UCSD-AML1 (cell line): ENCODE measurements around the gene NOTCH1.

ENCODE experiments used
- DNase-seq: peaks from one replicate; lab custom pipeline; 2025; ENCODE audit not compliant: unreplicated experiment; lab: John Stamatoyannopoulos, UW

NOTCH1 gene

DNA sequence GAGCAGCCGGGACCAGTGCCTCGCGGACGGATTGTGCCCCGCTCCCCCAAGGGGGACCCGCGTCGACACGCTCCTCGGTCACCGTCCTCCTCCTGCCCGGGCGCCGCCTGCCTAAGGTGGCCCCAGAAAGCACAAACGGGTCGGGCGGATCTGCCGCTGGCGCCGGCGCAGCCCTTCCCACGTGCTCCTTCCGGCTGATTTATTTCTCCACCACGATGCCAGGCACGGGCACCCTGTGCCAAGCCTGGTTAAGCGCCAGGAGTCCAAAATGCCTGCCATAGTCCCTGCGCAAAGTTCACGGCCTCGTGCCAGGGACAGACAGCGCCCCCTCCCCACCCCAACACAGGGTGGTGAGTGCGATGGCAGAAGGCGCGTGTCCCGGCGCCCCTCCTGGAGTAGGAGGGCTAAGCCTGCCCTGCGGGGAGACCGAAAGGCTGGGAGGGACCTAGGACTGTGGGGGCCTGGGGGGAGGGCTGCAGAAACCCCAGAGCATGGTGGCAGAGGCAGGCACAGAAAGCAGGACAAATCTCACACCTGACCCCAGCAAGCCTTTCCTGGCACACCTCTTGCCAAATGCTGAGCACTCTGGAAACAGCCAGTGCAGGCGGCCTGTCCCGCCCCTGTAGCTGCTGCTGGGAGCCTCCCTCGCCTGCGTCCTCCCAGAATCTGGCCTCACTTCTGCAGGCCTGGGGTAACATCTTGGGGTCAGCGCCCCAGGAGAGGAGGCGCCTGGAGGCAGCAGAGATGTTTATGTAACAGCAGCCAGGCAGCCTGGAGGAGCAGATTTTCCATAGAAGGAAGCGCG, 1.1 kb upstream of the NOTCH1 start:
- DNase-seq: peak; percentile 56

- DNase-seq: no peak
These were observed 220 bp downstream of the NOTCH1 start for GRCh38 chr9:136545692-136545964.

DNA sequence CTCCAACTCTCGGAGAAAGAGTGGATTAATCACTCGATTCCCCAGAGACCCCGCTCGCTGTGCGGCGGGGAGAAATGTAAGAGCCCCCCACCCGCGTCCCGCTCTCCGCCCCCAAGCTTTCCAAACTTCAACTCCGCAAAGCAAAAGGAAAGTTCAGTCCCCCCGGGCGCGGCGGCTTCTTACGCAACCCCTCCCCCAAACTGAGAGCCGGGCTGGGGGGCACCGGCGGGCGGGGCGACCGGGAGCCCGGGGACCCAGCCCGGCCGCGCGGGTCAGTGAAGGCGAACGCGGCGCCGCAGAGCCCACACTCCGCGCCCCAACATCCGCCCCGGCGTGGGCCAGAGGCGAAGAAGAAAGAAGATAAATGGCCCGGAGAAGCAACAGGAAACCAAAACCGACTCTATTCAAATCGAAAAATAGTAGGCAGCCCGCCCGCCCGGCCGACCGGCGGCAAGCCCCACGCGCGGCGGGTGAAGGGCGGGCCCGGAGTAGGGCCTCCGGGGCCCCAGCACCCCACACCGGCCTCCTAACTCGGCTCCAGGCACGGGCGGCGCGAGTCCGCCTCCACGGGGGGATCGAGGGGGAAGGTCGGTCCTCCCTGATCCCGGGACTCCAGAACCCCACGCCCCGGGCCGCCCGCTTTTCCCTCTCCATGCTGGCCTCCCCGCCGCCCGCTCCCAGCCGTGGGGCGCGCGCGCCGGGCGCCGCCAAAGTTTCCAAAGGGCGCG, 720 bp downstream of the NOTCH1 start:
- peak; percentile 36 for DNase-seq

GRCh38 chr9:136544548-136544963, 1.3 kb downstream of the NOTCH1 start:
- DNase-seq: no peak

- no peak for DNase-seq
These were observed 1.9 kb downstream of the NOTCH1 start for GRCh38 chr9:136543830-136544547.

DNA sequence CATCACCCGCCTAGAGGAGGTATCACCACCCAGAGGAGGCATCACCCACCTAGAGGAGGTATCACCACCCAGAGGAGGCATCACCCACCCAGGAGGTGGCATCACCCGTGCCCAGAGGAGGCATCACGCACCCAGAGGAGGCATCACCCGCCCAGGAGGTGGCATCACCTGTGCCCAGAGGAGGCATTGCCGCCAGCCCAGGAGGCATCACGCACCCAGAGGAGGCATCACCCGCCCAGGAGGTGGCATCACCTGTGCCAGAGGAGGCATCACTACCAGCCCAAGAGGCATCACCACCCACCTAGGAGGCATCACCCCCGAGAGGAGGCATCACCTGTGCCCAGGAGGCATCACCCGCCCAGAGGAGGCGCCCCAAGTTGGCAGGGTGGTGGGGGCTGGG, 2.6 kb downstream of the NOTCH1 start:
- no peak for DNase-seq

DNA sequence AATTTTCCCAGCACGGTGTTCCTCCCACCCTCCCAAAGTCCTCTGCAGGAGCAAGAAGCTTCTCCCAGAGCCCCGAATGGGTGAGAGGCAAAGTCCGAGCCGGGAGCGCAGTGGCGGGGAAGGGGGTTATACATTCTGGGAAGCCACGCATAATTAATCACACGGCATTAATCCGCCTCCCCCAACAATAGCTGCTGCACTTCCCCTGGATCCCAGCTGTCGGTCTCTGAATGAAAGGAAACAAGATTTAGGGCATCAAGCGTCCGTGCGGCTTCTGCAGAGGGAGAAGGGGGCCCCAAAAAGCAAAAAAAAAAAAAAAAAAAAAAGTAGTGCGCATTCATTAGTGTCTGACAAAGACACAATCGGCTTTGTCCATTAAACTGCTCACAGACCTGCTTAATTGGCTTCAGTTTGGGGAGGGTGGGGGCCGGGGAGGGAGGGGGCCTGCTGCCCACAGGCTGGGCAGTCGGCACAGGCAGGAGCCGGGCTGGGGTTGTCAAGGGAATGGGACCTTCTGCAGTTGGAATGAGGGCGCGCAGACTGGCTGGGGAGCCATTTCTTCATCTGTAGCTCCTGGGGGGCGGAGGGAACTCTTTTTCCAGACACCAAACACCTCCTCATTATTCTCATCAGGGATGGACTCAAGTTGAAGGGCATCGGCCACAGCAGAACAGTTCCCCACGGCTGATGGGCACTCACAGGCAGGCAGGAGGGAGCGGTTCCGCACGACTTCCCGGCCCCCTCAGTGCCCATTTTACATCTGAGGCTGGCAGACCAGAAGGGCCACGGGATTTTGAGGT, 3.4 kb downstream of the NOTCH1 start:
- no peak for DNase-seq

DNA sequence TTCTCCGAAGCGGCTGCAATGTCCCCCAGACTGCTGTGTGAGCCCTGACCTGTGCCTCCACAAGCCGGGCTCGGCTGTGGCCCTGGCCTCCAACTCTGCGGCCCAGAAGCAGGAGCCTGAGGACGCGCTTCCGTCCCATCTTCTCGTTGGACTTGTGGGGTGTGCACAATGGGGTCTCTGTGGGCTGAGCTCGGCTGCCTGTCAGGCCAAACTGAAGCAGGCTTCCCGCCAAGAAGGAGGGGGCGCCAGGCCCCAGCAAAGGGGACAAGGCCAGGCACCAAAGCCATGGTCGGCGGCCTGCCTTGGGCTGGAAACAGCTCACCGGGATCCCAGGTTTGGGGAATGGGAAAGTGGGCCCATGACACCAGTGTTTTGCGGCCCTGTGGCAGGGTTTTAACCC, 4.1 kb downstream of the NOTCH1 start:
- DNase-seq: no peak

GRCh38 chr9:136541179-136541578, 4.7 kb downstream of the NOTCH1 start:
- no peak for DNase-seq

DNA sequence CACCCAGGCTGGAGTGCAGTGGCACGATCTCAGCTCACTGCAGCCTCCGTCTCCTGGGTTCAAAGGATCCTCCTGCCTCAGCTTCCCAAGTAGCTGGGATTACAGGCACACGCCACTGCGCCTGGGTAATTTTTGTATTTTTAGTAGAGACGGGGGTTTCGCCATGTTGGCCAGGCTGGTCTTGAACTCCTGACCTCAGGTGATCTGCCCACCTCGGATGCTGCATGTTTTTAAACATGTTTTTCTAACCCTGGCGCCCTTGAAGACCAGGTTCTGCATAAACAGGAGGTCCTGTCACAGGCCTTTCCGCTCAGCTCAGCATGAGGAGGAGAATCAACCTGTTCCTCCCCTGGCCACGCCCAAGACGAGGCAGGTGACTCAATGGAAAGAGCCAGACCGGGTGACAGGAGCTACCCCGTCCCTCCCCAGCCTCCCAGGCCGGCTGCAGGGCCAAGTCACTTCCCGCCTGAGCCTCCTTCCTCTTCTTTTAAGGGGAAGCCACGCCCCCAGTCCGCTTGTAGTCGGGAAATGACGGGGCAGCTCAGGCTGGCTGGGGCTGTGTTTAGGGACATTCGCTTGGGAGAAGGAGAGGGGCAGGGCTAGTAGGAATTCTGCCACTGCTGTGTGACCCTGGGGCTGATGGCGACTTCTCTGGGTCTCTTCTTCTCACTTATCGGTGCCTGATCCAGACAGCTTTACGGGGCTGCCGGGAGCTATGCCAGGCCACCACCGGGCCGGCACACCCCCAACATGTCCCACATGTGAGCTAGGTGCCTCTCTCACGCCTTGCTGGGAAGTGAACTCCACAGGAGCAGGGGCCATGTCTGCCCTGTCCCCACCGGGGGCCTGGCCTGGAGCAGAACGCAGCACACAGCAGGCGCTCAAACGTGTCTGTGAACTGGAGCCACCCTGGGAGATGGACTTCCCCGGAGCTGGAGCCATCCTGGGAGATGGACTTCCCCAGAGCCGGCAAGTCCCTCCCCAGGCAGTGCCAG, 6.1 kb downstream of the NOTCH1 start:
- peak; percentile 96 for DNase-seq

- peak; percentile 78 for DNase-seq
These were observed 7.0 kb downstream of the NOTCH1 start for GRCh38 chr9:136538599-136539426.

DNA sequence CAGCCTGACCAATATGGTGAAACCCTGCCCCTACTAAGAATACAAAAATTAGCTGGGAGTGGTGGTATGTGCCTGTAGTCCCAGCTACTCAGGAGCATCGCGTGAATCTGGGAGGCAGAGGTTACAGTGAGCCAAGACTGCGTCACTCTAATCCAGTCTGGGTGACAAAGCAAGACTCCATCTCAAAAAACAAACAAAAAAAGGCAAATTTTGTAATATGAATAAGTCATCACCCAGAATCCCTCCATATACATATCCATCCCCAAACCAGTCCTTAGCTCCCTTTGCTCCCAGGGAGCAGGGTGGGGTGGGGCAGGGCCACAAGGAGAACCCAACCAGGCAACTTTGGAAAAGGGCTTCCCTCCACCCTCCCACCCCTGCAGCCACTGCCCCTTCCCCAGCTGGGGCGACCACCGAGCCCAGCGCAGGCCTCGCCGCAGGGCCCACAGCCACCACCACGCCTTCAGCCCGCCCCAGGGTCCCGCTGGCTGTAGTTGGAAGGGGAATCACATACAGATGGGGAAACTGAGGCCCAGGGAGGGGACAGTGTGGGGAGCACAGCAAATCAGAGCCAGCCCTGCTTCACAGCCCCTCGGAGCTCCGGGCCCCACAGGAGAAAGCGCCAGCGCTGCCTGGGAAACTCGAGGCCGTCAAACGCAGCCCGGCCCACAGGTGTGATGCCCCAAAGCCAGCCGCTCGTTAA, 7.8 kb downstream of the NOTCH1 start:
- DNase-seq: no peak

DNA sequence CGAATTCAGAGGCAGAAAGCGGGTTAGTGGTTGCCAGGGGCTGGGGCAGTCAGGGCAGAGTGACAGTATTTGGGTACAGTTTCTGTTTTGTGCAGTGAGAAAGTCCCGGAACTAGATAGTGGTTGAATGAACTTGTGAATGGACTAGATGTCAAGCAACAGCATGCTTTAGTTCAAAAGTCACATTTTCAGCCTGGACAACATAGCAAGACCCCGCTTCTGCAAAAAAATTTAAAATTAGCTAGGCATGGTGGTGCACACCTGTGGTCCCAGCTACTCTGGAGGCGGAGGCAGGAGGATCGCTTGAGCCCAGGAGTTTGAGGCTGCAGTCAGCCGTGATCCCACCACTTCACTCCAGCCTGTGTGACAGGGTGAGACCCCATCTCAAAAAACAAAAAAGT, 8.4 kb downstream of the NOTCH1 start:
- DNase-seq: no peak

GRCh38 chr9:136536721-136537241, 9.1 kb downstream of the NOTCH1 start:
- DNase-seq: no peak

GRCh38 chr9:136536051-136536720, 9.7 kb downstream of the NOTCH1 start:
- no peak for DNase-seq

- peak; percentile 35 for DNase-seq
These were observed 10.8 kb downstream of the NOTCH1 start for GRCh38 chr9:136535070-136535469.

GRCh38 chr9:136534366-136534765, 11.5 kb downstream of the NOTCH1 start:
- DNase-seq: no peak

GRCh38 chr9:136533775-136534157, 12.1 kb downstream of the NOTCH1 start:
- DNase-seq: peak; percentile 71
